BJ (cell line): ENCODE data around the gene NCF4. TPM values are rescaled to one million over a fixed set of nuclear protein-coding genes. Genes with fewer than 3 reads are reported as not detected.

ENCODE experiments used
- CTCF ChIA-PET: fragments of 350-600 bp; formaldehyde crosslinking; extraction: SDS; loops from one replicate; lab custom pipeline; 2021; ENCODE audit warnings: antibody characterized with exemption, inconsistent platforms; lab: Yijun Ruan, JAX
- POLR2A ChIA-PET: fragments of 300-600 bp; sonication (Branson Sonifier 250); formaldehyde crosslinking; extraction: SDS; loops from one replicate; lab custom pipeline; 2021; ENCODE audit warnings: antibody characterized with exemption; lab: Charles Lee
- DNase-seq: peaks from one replicate; pipeline ENCODE4 v3.0.0-alpha.2; 2011; ENCODE audit warnings: low read depth
- H3K27me3 ChIP-seq: 2 replicates; pipeline ENCODE4 v1.6.0; 2011; ENCODE audit warnings: low read length; ENCODE audit not compliant: control insufficient read depth, insufficient read depth
- H3K36me3 ChIP-seq: 2 replicates; pipeline ENCODE4 v1.5.1; 2011; ENCODE audit warnings: low read length; ENCODE audit not compliant: control insufficient read depth, insufficient read depth
- H3K4me3 ChIP-seq: 2 replicates; pipeline ENCODE4 v1.5.1; 2011; ENCODE audit warnings: low read depth, mild to moderate bottlenecking, control low read depth, low read length
- polyA plus RNA-seq: library from polyadenylated mRNA; depleted of rRNA; stranded (reverse); fragments of >200 nt; gene quantifications from 2 replicates; pipeline ENCODE4 v1.2.3, GENCODE V29; 2011
- TF ChIP-seq, protein P1 (sequence below): IDR thresholded peaks from 2 replicates; pipeline ENCODE4 v1.5.1; 2011; ENCODE audit warnings: low read depth, mild to moderate bottlenecking, control low read depth, inconsistent platforms, low read length, moderate library complexity; ENCODE audit not compliant: insufficient read depth

Gene NCF4
- polyA plus RNA-seq, 1 experiment, result not detected

DNA sequence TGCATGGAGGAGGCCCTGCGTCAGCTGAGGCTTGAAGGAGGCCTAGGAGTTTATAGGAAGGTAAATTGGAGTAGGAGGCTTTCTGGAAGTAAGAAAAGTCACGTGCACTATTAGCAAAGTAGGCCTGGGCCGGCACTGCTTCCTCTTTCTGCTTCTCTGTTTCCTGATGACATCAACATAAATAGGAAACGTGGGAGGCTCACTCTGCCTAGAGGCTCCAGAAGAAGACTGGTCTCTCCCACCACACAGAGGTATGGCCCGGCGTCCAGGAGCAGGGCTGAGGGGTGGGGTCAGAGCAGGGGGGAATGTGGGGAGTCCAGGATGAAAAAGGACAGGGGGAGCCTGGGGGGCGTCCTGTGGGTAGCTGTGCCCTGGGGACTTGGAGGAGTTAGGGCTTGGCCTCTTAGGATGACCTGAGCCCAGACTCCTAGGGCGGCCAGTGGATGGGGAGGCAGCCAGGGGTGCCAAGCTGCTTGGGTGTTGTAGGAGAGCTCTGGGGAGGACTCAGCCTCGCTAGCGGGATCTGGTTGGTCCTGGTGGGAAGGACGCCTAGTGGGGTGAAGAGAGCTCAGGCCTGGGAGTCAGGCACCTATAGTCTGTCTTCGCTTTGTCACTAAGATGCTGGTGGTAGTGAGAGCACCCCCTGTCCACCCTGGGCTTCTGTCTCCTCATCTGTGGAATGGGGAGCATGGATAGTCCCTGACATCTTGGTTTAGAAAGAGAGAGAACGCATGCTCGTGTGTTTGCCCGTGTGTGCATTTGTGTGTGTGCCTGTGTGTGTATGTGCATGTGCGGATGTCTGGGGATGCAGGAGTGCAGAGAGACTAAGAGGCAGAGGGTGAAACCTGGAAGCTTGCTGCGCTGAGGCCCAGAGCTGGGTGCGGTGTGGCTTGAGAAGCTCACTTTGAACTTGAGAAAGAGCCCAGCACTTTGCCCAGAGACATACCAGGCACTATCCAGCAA lies 52.9 kb downstream of the NCF4 start, which contains the start of gene CSF2RB:
TSS of gene CSF2RB (plus strand) at position 202 of the 963 bp plus-strand sequence. CDS start 8,580 bp downstream, outside the sequence.
- Histone ChIP-seq H3K27me3 (no peaks in the 10 kb centered on the region; the same call in 1 of the 2 replicates), H3K36me3 (no peaks in the 10 kb centered on the region), H3K4me3 (no peak within 1 kb of the TSS)
- CTCF ChIA-PET, result interaction anchor here (1.1 kb wide), 1 partner anchor 58 kb away, joined by 3 read pairs; no protein-coding TSS in a partner anchor
- POLR2A ChIA-PET, result no interaction called here
- TF ChIP-seq, protein P1, sequence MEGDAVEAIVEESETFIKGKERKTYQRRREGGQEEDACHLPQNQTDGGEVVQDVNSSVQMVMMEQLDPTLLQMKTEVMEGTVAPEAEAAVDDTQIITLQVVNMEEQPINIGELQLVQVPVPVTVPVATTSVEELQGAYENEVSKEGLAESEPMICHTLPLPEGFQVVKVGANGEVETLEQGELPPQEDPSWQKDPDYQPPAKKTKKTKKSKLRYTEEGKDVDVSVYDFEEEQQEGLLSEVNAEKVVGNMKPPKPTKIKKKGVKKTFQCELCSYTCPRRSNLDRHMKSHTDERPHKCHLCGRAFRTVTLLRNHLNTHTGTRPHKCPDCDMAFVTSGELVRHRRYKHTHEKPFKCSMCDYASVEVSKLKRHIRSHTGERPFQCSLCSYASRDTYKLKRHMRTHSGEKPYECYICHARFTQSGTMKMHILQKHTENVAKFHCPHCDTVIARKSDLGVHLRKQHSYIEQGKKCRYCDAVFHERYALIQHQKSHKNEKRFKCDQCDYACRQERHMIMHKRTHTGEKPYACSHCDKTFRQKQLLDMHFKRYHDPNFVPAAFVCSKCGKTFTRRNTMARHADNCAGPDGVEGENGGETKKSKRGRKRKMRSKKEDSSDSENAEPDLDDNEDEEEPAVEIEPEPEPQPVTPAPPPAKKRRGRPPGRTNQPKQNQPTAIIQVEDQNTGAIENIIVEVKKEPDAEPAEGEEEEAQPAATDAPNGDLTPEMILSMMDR, result no peak
- DNase-seq, result no peak

- Histone ChIP-seq H3K36me3 (no peaks in the 10 kb centered on the region), H3K27me3 (no peaks in the 10 kb centered on the region; the same call in 1 of the 2 replicates), H3K4me3 (no peak overlapping the region)
- ChIA-PET POLR2A (no interaction called here), CTCF (interaction anchor here (1.1 kb wide), 1 partner anchor 58 kb away, joined by 3 read pairs; no protein-coding TSS in a partner anchor)
- no peak for DNase-seq
- TF ChIP-seq, protein P1, result no peak
Measured at GRCh38 chr22:36914390-36914752, 53.6 kb downstream of the NCF4 start.

- no peaks in the 10 kb centered on the region for H3K36me3 ChIP-seq
- ChIA-PET POLR2A (no interaction called here), CTCF (no interaction called here)
- no peak for DNase-seq
- no peaks in the 10 kb centered on the region; the same call in none of the 2 replicates for H3K27me3 ChIP-seq
- TF ChIP-seq, protein P1, result no peak
- H3K4me3 ChIP-seq, result no peak overlapping the region
Measured at GRCh38 chr22:36916034-36916433, 55.2 kb downstream of the NCF4 start.

DNA sequence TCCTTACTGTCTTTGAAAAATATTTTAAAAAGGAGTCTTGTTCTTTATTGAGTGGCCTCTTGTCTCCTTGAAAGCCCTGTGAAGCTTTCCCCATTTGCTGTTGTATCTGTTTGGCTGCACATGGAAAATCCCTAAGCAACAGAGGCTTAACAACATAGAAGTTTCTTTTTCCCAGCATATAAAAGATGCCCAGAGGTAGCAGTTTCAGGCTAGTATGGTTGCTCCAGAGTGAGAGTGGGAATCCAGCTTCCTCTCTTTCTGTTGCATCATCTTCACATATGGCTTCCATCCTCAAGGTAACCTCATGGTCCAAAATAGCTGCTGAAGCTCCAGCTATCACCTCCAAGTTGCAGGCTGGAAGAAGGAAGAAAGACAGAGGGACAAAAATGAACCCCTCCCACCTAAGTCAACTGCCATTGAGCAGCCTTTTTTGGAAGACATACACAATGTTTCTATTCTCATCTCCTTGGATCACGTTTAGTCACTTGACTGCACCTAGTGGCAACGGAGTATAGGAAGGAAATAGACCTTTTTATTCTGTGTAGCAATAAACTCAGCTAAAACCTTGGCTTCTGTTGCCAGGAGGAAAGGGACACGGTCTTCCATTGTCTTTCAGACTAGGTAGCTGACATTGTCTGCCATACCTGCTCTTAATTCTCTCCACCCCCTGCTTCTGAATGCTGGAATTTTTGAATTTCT lies 57.9 kb downstream of the NCF4 start:
- TF ChIP-seq, protein P1, result no peak
- Histone ChIP-seq H3K4me3 (no peak overlapping the region), H3K27me3 (peaks cover 1% of the 10 kb centered on the region), H3K36me3 (no peaks in the 10 kb centered on the region)
- ChIA-PET CTCF (no interaction called here), POLR2A (no interaction called here)
- DNase-seq, result no peak
